Mucosa of rectum (tissue), 2 donors: ENCODE measurements around the gene DUXA.
"Not testable (repeated sequence)": the region's sequence is repeated elsewhere in the genome, so short reads cannot be mapped to it uniquely, and the experiment has no call there.

Experiments
- H3K27ac ChIP-seq, 2 donors: one replicate each; pipeline ENCODE4 v1.7.0; 2013; ENCODE audit warnings: inconsistent platforms in 2 of 2, low read depth in 2 of 2, low read length in 2 of 2
- H3K27me3 ChIP-seq, 2 donors: one replicate each; pipeline ENCODE4 v1.7.0; 2013; ENCODE audit warnings: low read length in 2 of 2; ENCODE audit not compliant: control insufficient read depth in 2 of 2, insufficient read depth in 2 of 2
- H3K36me3 ChIP-seq, 2 donors: one replicate each; pipeline ENCODE4 v1.7.0; 2013; ENCODE audit warnings: low read length in 2 of 2; ENCODE audit not compliant: control insufficient read depth in 2 of 2, insufficient read depth in 2 of 2
- H3K4me1 ChIP-seq, 2 donors: one replicate each; pipeline ENCODE4 v1.7.0; 2013; ENCODE audit warnings: low read length in 2 of 2, mild to moderate bottlenecking in 1 of 2; ENCODE audit not compliant: control insufficient read depth in 2 of 2, insufficient read depth in 2 of 2
- H3K4me3 ChIP-seq, 2 donors: one replicate each; pipeline ENCODE4 v1.7.0; 2013; ENCODE audit warnings: low read length in 2 of 2
- H3K9ac ChIP-seq, 2 donors: one replicate each; pipeline ENCODE4 v1.7.0; 2013; ENCODE audit warnings: low read length in 2 of 2, low read depth in 1 of 2, mild to moderate bottlenecking in 1 of 2
- H3K9me3 ChIP-seq, 2 donors: one replicate each; pipeline ENCODE4 v1.7.0; 2013; ENCODE audit warnings: low read length in 2 of 2; ENCODE audit not compliant: control insufficient read depth in 2 of 2
- donor health status: healthy.
- donor health status: Normal muscosa, but diverticular disease.

Gene DUXA

GRCh38 chr19:57165846-57166245 lies 1.4 kb downstream of the DUXA start:
- no peak overlapping the region for H3K4me3 ChIP-seq
- H3K27me3 ChIP-seq = no peaks in the 10 kb centered on the region
- no peaks in the 10 kb centered on the region for H3K4me1 ChIP-seq
- H3K27ac ChIP-seq = no peak overlapping the region
- H3K9me3 ChIP-seq = peaks cover 0 to 4% of the 10 kb centered on the region in 2 donors
- H3K36me3 ChIP-seq = no peaks in the 10 kb centered on the region
- H3K9ac ChIP-seq = no peak overlapping the region

- no peaks in the 10 kb centered on the region for H3K36me3 ChIP-seq
- no peaks in the 10 kb centered on the region for H3K4me1 ChIP-seq
- H3K4me3 ChIP-seq = no peak overlapping the region
- peaks cover 0 to 4% of the 10 kb centered on the region in 2 donors for H3K9me3 ChIP-seq
- no peak overlapping the region for H3K9ac ChIP-seq
- no peaks in the 10 kb centered on the region for H3K27me3 ChIP-seq
- H3K27ac ChIP-seq = no peak overlapping the region
These were observed 5.2 kb downstream of the DUXA start for GRCh38 chr19:57161985-57162539.

GRCh38 chr19:57152921-57153320 lies 14.4 kb downstream of the DUXA start:
- Histone ChIP-seq H3K9ac (no peak overlapping the region), H3K4me1 (no peaks in the 10 kb centered on the region), H3K27me3 (no peaks in the 10 kb centered on the region), H3K36me3 (no peaks in the 10 kb centered on the region), H3K9me3 (peaks cover 0 to 2% of the 10 kb centered on the region in 2 donors), H3K27ac (no peak overlapping the region), H3K4me3 (no peak overlapping the region)

GRCh38 chr19:57141699-57142098 lies 25.6 kb downstream of the DUXA start:
- no peaks in the 10 kb centered on the region for H3K4me1 ChIP-seq
- H3K27me3 ChIP-seq = no peaks in the 10 kb centered on the region
- no peak overlapping the region for H3K9ac ChIP-seq
- H3K27ac ChIP-seq = no peak overlapping the region
- peaks cover 3 to 4% of the 10 kb centered on the region in 2 donors for H3K9me3 ChIP-seq
- no peak overlapping the region for H3K4me3 ChIP-seq
- H3K36me3 ChIP-seq = no peaks in the 10 kb centered on the region

- Histone ChIP-seq H3K36me3 (no peaks in the 10 kb centered on the region), H3K27me3 (no peaks in the 10 kb centered on the region), H3K9me3 (peaks cover 3 to 4% of the 10 kb centered on the region in 2 donors), H3K9ac (no peak overlapping the region), H3K4me1 (no peaks in the 10 kb centered on the region), H3K27ac (no peak overlapping the region), H3K4me3 (no peak overlapping the region)
These were observed 31.5 kb downstream of the DUXA start for GRCh38 chr19:57135797-57136196.

GRCh38 chr19:57127403-57127802 lies 39.9 kb downstream of the DUXA start:
- H3K4me1 ChIP-seq, H3K27me3 ChIP-seq, H3K36me3 ChIP-seq, H3K4me3 ChIP-seq, H3K9ac ChIP-seq, H3K9me3 ChIP-seq, H3K27ac ChIP-seq: not testable (repeated sequence)

- H3K4me3 ChIP-seq = no peak overlapping the region
- no peak overlapping the region for H3K27ac ChIP-seq
- H3K4me1 ChIP-seq = no peaks in the 10 kb centered on the region
- H3K9ac ChIP-seq = no peak overlapping the region
- peaks cover 0 to 3% of the 10 kb centered on the region in 2 donors for H3K9me3 ChIP-seq
- no peaks in the 10 kb centered on the region for H3K27me3 ChIP-seq
- no peaks in the 10 kb centered on the region for H3K36me3 ChIP-seq
These were observed 43.4 kb downstream of the DUXA start for GRCh38 chr19:57123882-57124281.

- Histone ChIP-seq H3K4me3 (no peak overlapping the region), H3K9ac (no peak overlapping the region), H3K9me3 (peaks cover 2 to 6% of the 10 kb centered on the region in 2 donors), H3K4me1 (no peaks in the 10 kb centered on the region), H3K36me3 (no peaks in the 10 kb centered on the region), H3K27ac (no peak overlapping the region), H3K27me3 (no peaks in the 10 kb centered on the region)
These were observed 48.4 kb downstream of the DUXA start for GRCh38 chr19:57118848-57119247.

- peaks cover 10 to 21% of the 10 kb centered on the region in 2 donors for H3K9me3 ChIP-seq
- not testable (repeated sequence) for H3K27ac ChIP-seq, H3K36me3 ChIP-seq, H3K9ac ChIP-seq, H3K27me3 ChIP-seq, H3K4me3 ChIP-seq, H3K4me1 ChIP-seq
These were observed 53.8 kb downstream of the DUXA start for GRCh38 chr19:57113501-57113900.

- Histone ChIP-seq H3K4me3 (no peak overlapping the region), H3K36me3 (no peaks in the 10 kb centered on the region), H3K9me3 (peaks cover 7 to 21% of the 10 kb centered on the region in 2 donors), H3K9ac (no peak overlapping the region), H3K27me3 (no peaks in the 10 kb centered on the region), H3K27ac (no peak overlapping the region), H3K4me1 (no peaks in the 10 kb centered on the region)
These were observed 56.0 kb downstream of the DUXA start for GRCh38 chr19:57111329-57111644.
